ENCODE data around the gene ABCC3. TPM values are rescaled to one million over a fixed set of nuclear protein-coding genes. Genes with fewer than 3 reads are reported as not detected.

Gene ABCC3
- total RNA-seq, 2 donors from 2014 or later: 0.22 to 0.91 TPM

GRCh38 chr17:50631908-50632571 lies 2.6 kb upstream of the ABCC3 start:
- no peak overlapping the region for H3K9ac ChIP-seq (ENCODE audit: extremely low read depth, low read length, poor library complexity, severe bottlenecking)
- H3K27ac Mint-ChIP-seq: no peak overlapping the region
- WGBS, 2 experiments (ENCODE audit: insufficient coverage in 1 of 2, insufficient read length in 1 of 2): 88 to 95% methylated on average over 6 to 9 of the region's 9 CpGs

GRCh38 chr17:50632637-50633036 lies 2.0 kb upstream of the ABCC3 start:
- H3K27me3 Mint-ChIP-seq (ENCODE audit: insufficient read depth): peaks cover 56% of the 10 kb centered on the region
- Histone ChIP-seq H3K4me3 (ENCODE audit: low read length) (no peak overlapping the region), H3K36me3 (ENCODE audit: control insufficient read depth, insufficient read depth, low read length) (no peaks in the 10 kb centered on the region), H3K9ac (ENCODE audit: extremely low read depth, low read length, poor library complexity, severe bottlenecking) (no peak overlapping the region), H3K27me3 (ENCODE audit: control insufficient read depth, insufficient read depth, low read length, poor library complexity, severe bottlenecking) (peaks cover 63% of the 10 kb centered on the region), H3K9me3 (ENCODE audit: control insufficient read depth, low read length) (no peaks in the 10 kb centered on the region), H3K27ac (ENCODE audit: low read depth, low read length) (no peak overlapping the region), H3K4me1 (ENCODE audit: control insufficient read depth, insufficient read depth, low read length) (peaks cover 6% of the 10 kb centered on the region)
- WGBS, 2 experiments (ENCODE audit: insufficient coverage in 1 of 2, insufficient read length in 1 of 2): 94 to 96% methylated on average over 3 to 5 of the region's 5 CpGs
- no peak overlapping the region for H3K27ac Mint-ChIP-seq
- H3K9me3 Mint-ChIP-seq: no peaks in the 10 kb centered on the region
- H3K4me3 Mint-ChIP-seq: no peak overlapping the region
- DNase-seq: no peak
- peaks cover 15% of the 10 kb centered on the region for H3K4me1 Mint-ChIP-seq
- H3K36me3 Mint-ChIP-seq (ENCODE audit: low read depth): no peaks in the 10 kb centered on the region
- TF ChIP-seq CTCF (conservative IDR thresholded peaks at IDR 0.05): no peak

More at GRCh38 chr17:50631908-50632571, 2.6 kb upstream of the ABCC3 start:
- Histone ChIP-seq H3K27me3 (ENCODE audit: control insufficient read depth, insufficient read depth, low read length, poor library complexity, severe bottlenecking) (peaks cover 57% of the 10 kb centered on the region), H3K36me3 (ENCODE audit: control insufficient read depth, insufficient read depth, low read length) (no peaks in the 10 kb centered on the region), H3K27ac (ENCODE audit: low read depth, low read length) (no peak overlapping the region), H3K9me3 (ENCODE audit: control insufficient read depth, low read length) (no peaks in the 10 kb centered on the region), H3K4me1 (ENCODE audit: control insufficient read depth, insufficient read depth, low read length) (peaks cover 6% of the 10 kb centered on the region), H3K4me3 (ENCODE audit: low read length) (no peak overlapping the region)
- no peak for DNase-seq
- H3K4me1 Mint-ChIP-seq: peaks cover 18% of the 10 kb centered on the region
- TF ChIP-seq CTCF (conservative IDR thresholded peaks at IDR 0.05): no peak
- H3K9me3 Mint-ChIP-seq: no peaks in the 10 kb centered on the region
- no peaks in the 10 kb centered on the region for H3K36me3 Mint-ChIP-seq (ENCODE audit: low read depth)
- H3K27me3 Mint-ChIP-seq (ENCODE audit: insufficient read depth): peaks cover 53% of the 10 kb centered on the region
- no peak overlapping the region for H3K4me3 Mint-ChIP-seq

GRCh38 chr17:50633683-50634082 lies 998 bp upstream of the ABCC3 start:
- Histone ChIP-seq H3K9me3 (ENCODE audit: control insufficient read depth, low read length) (no peaks in the 10 kb centered on the region), H3K4me3 (ENCODE audit: low read length) (no peak overlapping the region), H3K4me1 (ENCODE audit: control insufficient read depth, insufficient read depth, low read length) (no peaks in the 10 kb centered on the region), H3K36me3 (ENCODE audit: control insufficient read depth, insufficient read depth, low read length) (no peaks in the 10 kb centered on the region), H3K9ac (ENCODE audit: extremely low read depth, low read length, poor library complexity, severe bottlenecking) (no peak overlapping the region), H3K27ac (ENCODE audit: low read depth, low read length) (no peak overlapping the region), H3K27me3 (ENCODE audit: control insufficient read depth, insufficient read depth, low read length, poor library complexity, severe bottlenecking) (peaks cover 72% of the 10 kb centered on the region)
- no peak overlapping the region for H3K4me3 Mint-ChIP-seq
- no peak overlapping the region for H3K27ac Mint-ChIP-seq
- DNase-seq: no peak
- WGBS, 2 experiments (ENCODE audit: insufficient coverage in 1 of 2, insufficient read length in 1 of 2): 91 to 98% methylated on average over 6 to 9 of the region's 9 CpGs
- H3K27me3 Mint-ChIP-seq (ENCODE audit: insufficient read depth): peaks cover 56% of the 10 kb centered on the region
- peaks cover 5% of the 10 kb centered on the region for H3K4me1 Mint-ChIP-seq
- TF ChIP-seq CTCF (conservative IDR thresholded peaks at IDR 0.05): no peak
- H3K9me3 Mint-ChIP-seq: no peaks in the 10 kb centered on the region
- no peaks in the 10 kb centered on the region for H3K36me3 Mint-ChIP-seq (ENCODE audit: low read depth)
